PC-3 (cell line): ENCODE results near the gene FEM1A. TPM values are rescaled to one million over a fixed set of nuclear protein-coding genes. Genes with fewer than 3 reads are reported as not detected.
A peak's percentile ranks its signal among the peaks of the same experiment; 100 is the strongest.
"Not testable (repeated sequence)": the region's sequence is repeated elsewhere in the genome, so short reads cannot be mapped to it uniquely, and the experiment has no call there.

ENCODE experiments used
- ATAC-seq: fragments of 200-7000 bp; cut with Tn5 transposase; 2 replicates; pipeline ENCODE4 v1.9.1; 2020; ENCODE audit warnings: mild to moderate bottlenecking, moderate library complexity
- BruUV-seq: library from RNA; stranded (reverse); fragments of 400-500 nt; replicated peaks from 2 replicates; lab custom pipeline; 2021; lab: Mats Ljungman, UMichigan
- CTCF ChIA-PET: fragments of 300-600 bp; sonication (Branson Sonifier 250); formaldehyde crosslinking; loops from one replicate; lab custom pipeline; 2022; ENCODE audit warnings: antibody characterized with exemption; lab: Charles Lee
- POLR2A ChIA-PET: fragments of 300-600 bp; sonication (Branson Sonifier 250); formaldehyde crosslinking; loops from one replicate; lab custom pipeline; 2022; ENCODE audit warnings: antibody characterized with exemption; ENCODE audit not compliant: unreplicated experiment; lab: Charles Lee
- DNase-seq: peaks from one replicate; pipeline ENCODE4 v3.0.0-alpha.2; 2015
- H2AFZ ChIP-seq: fragments of 300-600 bp; sonication (generic); 2 replicates; pipeline ENCODE4 v1.6.0; 2016; ENCODE audit warnings: antibody characterized with exemption, low read length
- H3F3A ChIP-seq: fragments of 300-600 bp; sonication (generic); one replicate; pipeline ENCODE4 v1.6.0; 2017; ENCODE audit warnings: antibody characterized with exemption, low read length, control low read depth, mild to moderate bottlenecking; ENCODE audit not compliant: unreplicated experiment
- H3K27ac ChIP-seq: fragments of 300-600 bp; sonication (generic); 2 replicates; pipeline ENCODE4 v1.5.1; 2016; ENCODE audit warnings: mild to moderate bottlenecking, low read length
- H3K27me3 ChIP-seq: fragments of 300-600 bp; sonication (generic); 2 replicates; pipeline ENCODE4 v1.6.1; 2016; ENCODE audit warnings: low read length, mixed read lengths
- H3K36me3 ChIP-seq: fragments of 300-600 bp; sonication (generic); 2 replicates; pipeline ENCODE4 v1.6.1; 2016; ENCODE audit warnings: low read depth, mixed run types, low read length, mixed read lengths
- H3K4me1 ChIP-seq: fragments of 300-600 bp; sonication (generic); 2 replicates; pipeline ENCODE4 v1.5.1; 2016; ENCODE audit warnings: low read length; ENCODE audit not compliant: insufficient read depth
- H3K4me2 ChIP-seq: fragments of 300-600 bp; sonication (generic); 2 replicates; pipeline ENCODE4 v1.6.0; 2016; ENCODE audit warnings: low read length
- H3K4me3 ChIP-seq: fragments of 300-600 bp; sonication (generic); 2 replicates; pipeline ENCODE4 v1.5.1; 2016; ENCODE audit warnings: mild to moderate bottlenecking, low read length, mixed read lengths
- H3K79me2 ChIP-seq: fragments of 300-600 bp; sonication (generic); 2 replicates; pipeline ENCODE4 v1.6.1; 2017; ENCODE audit warnings: low read length, mixed read lengths
- H3K9ac ChIP-seq: fragments of 300-600 bp; sonication (generic); 2 replicates; pipeline ENCODE4 v1.6.0; 2016; ENCODE audit warnings: mild to moderate bottlenecking, low read length
- H3K9me2 ChIP-seq: fragments of 300-600 bp; sonication (generic); replicated peaks from 2 replicates; pipeline ENCODE4 v1.6.1; 2016; ENCODE audit warnings: mixed run types, low read length, mixed read lengths
- H3K9me3 ChIP-seq: fragments of 300-600 bp; sonication (generic); 2 replicates; pipeline ENCODE4 v1.6.1; 2016; ENCODE audit warnings: low read length, mixed read lengths
- H4K20me1 ChIP-seq: fragments of 300-600 bp; sonication (generic); 2 replicates; pipeline ENCODE4 v1.6.1; 2016; ENCODE audit warnings: low read length, mixed read lengths
- CTCF ChIP-seq: fragments of 300-600 bp; sonication (generic); conservative IDR thresholded peaks from 2 replicates; pipeline ENCODE4 v1.5.1; 2017; ENCODE audit warnings: antibody characterized with exemption, low read depth, mild to moderate bottlenecking, low read length
- EZH2 ChIP-seq: fragments of 300-600 bp; sonication (generic); IDR thresholded peaks from one replicate; pipeline ENCODE4 v1.6.1; 2017; ENCODE audit warnings: antibody characterized with exemption, mild to moderate bottlenecking, low read length; ENCODE audit not compliant: unreplicated experiment
- EZH2phosphoT487 ChIP-seq: fragments of 300-600 bp; sonication (generic); IDR thresholded peaks from 2 replicates; pipeline ENCODE4 v1.6.1; 2018; ENCODE audit warnings: mild to moderate bottlenecking, antibody characterized with exemption, low read length, borderline replicate concordance
- intact Hi-C: fragments of 100-400 bp; cut with micrococcal nuclease; formaldehyde crosslinking; loops from 2 replicates; pipeline ENCODE4 v1.9.0; 2023
- total RNA-seq: library from RNA; depleted of rRNA; stranded (reverse); fragments of >200 nt; gene quantifications from 2 replicates; pipeline ENCODE4 v1.2.3, GENCODE V29; 2014

The FEM1A gene
- total RNA-seq, 1 experiment from 2014 or later, result 28.1 TPM

GRCh38 chr19:4781801-4782200 is 9.7 kb upstream of the FEM1A start:
- TF ChIP-seq EZH2 (no peak), CTCF (no peak), EZH2phosphoT487 (no peak)
- Histone ChIP-seq H2AFZ (no peak overlapping the region), H3K36me3 (no peaks in the 10 kb centered on the region), H3K79me2 (no peaks in the 10 kb centered on the region), H3K9ac (no peak overlapping the region), H3K4me3 (no peak overlapping the region), H3K27me3 (peaks cover 7% of the 10 kb centered on the region; the same call in 1 of the 2 replicates), H3K9me2 (no peaks in the 10 kb centered on the region), H3K27ac (no peak overlapping the region), H4K20me1 (no peaks in the 10 kb centered on the region), H3K4me2 (no peak overlapping the region), H3K9me3 (no peaks in the 10 kb centered on the region), H3F3A (no peaks in the 10 kb centered on the region), H3K4me1 (0 out of 2 replicates have a peak, but pooled peaks cover 7% of the 10 kb centered on the region)
- ATAC-seq (no peak), DNase-seq (no peak)
- POLR2A ChIA-PET, result no interaction called here
- BruUV-seq, result no TSS peak
- CTCF ChIA-PET, result no interaction called here
- intact Hi-C loops, result no loop called here

GRCh38 chr19:4786412-4787016 is 5.0 kb upstream of the FEM1A start:
- H2AFZ ChIP-seq, BruUV-seq, H3F3A ChIP-seq, H3K9ac ChIP-seq, H3K27ac ChIP-seq, H3K9me2 ChIP-seq, H3K4me1 ChIP-seq, H3K4me3 ChIP-seq, H3K27me3 ChIP-seq, H3K36me3 ChIP-seq, POLR2A ChIA-PET, H3K79me2 ChIP-seq, H4K20me1 ChIP-seq, DNase-seq, H3K9me3 ChIP-seq, H3K4me2 ChIP-seq, intact Hi-C loops, CTCF ChIA-PET, ATAC-seq: not testable (repeated sequence)

GRCh38 chr19:4792019-4792865 is 708 bp downstream of the FEM1A start:
- peak overlapping the region; percentile 79 for H2AFZ ChIP-seq
- peak overlapping the region; percentile 98 for H3K9ac ChIP-seq
- H3K4me2 ChIP-seq, result peak overlapping the region; percentile 100
- H3F3A ChIP-seq, H3K9me2 ChIP-seq, H3K9me3 ChIP-seq, intact Hi-C loops, DNase-seq, H3K27me3 ChIP-seq, BruUV-seq, ATAC-seq: not testable (repeated sequence)
- peaks cover 55% of the 10 kb centered on the region for H3K79me2 ChIP-seq
- CTCF ChIA-PET, result interaction anchor here (1.5 kb wide), 1 partner anchor 78 kb away, joined by 11 read pairs; no protein-coding TSS in a partner anchor
- POLR2A ChIA-PET, result interaction anchor here (0.8 kb wide), 1 partner anchor 33 kb away, joined by 26 read pairs; no protein-coding TSS in a partner anchor
- peaks cover 31% of the 10 kb centered on the region for H4K20me1 ChIP-seq
- peak overlapping the region; percentile 95 for H3K4me3 ChIP-seq
- H3K36me3 ChIP-seq, result peaks cover 12% of the 10 kb centered on the region; the same call in 1 of the 2 replicates
- peak overlapping the region; percentile 81 for H3K27ac ChIP-seq
- H3K4me1 ChIP-seq, result peaks cover 29% of the 10 kb centered on the region

- Histone ChIP-seq H3K4me2 (peak overlapping the region; percentile 100), H3K27ac (peak overlapping the region; percentile 81; the same call in 1 of the 2 replicates)
- POLR2A ChIA-PET, result not testable (repeated sequence)
These were observed 1.3 kb downstream of the FEM1A start for GRCh38 chr19:4792866-4793195.

GRCh38 chr19:4793278-4793677 is 1.7 kb downstream of the FEM1A start:
- BruUV-seq, result not testable (repeated sequence)

More at GRCh38 chr19:4792866-4793195, 1.3 kb downstream of the FEM1A start:
- H3K79me2 ChIP-seq, result peaks cover 60% of the 10 kb centered on the region
- H2AFZ ChIP-seq, ATAC-seq, H3K9me2 ChIP-seq, H3F3A ChIP-seq, BruUV-seq, intact Hi-C loops, CTCF ChIA-PET, H3K27me3 ChIP-seq, H3K9me3 ChIP-seq: not testable (repeated sequence)
- peak overlapping the region; percentile 95 for H3K4me3 ChIP-seq
- H3K36me3 ChIP-seq, result peaks cover 14% of the 10 kb centered on the region; the same call in 1 of the 2 replicates
- peaks cover 31% of the 10 kb centered on the region for H4K20me1 ChIP-seq
- peak; percentile 24 for DNase-seq
- H3K9ac ChIP-seq, result peak overlapping the region; percentile 98
- peaks cover 29% of the 10 kb centered on the region for H3K4me1 ChIP-seq

More at GRCh38 chr19:4793278-4793677, 1.7 kb downstream of the FEM1A start:
- CTCF ChIA-PET, DNase-seq, H2AFZ ChIP-seq, H3K9me3 ChIP-seq, H3K9me2 ChIP-seq, H3K27me3 ChIP-seq, intact Hi-C loops, ATAC-seq, H3K27ac ChIP-seq, H3F3A ChIP-seq, POLR2A ChIA-PET: not testable (repeated sequence)
- H3K79me2 ChIP-seq, result peaks cover 60% of the 10 kb centered on the region
- peak overlapping the region; percentile 95 for H3K4me3 ChIP-seq
- H3K4me2 ChIP-seq, result peak overlapping the region; percentile 100
- H3K9ac ChIP-seq, result peak overlapping the region; percentile 98
- peaks cover 29% of the 10 kb centered on the region for H3K4me1 ChIP-seq
- peaks cover 31% of the 10 kb centered on the region for H4K20me1 ChIP-seq
- H3K36me3 ChIP-seq, result peaks cover 14% of the 10 kb centered on the region; the same call in 1 of the 2 replicates
